KMS-11 (cell line): ENCODE measurements around the gene IFI27L1.

ENCODE experiments used
- H2AFZ ChIP-seq: fragments of 200-600 bp; sonication (generic); 2 replicates; pipeline ENCODE4 v1.6.1; 2016; ENCODE audit warnings: antibody characterized with exemption, mixed run types, low read depth
- H3K27ac ChIP-seq: fragments of 200-600 bp; sonication (generic); 2 replicates; pipeline ENCODE4 v1.6.1; 2016; ENCODE audit warnings: mild to moderate bottlenecking, mixed run types
- H3K27me3 ChIP-seq: fragments of 200-600 bp; sonication (generic); 2 replicates; pipeline ENCODE4 v1.6.1; 2017; ENCODE audit warnings: mild to moderate bottlenecking, low read depth, mixed run types, moderate library complexity; ENCODE audit not compliant: insufficient read depth
- H3K36me3 ChIP-seq: fragments of 200-600 bp; sonication (generic); 2 replicates; pipeline ENCODE4 v1.6.1; 2017; ENCODE audit warnings: mild to moderate bottlenecking, mixed run types; ENCODE audit not compliant: insufficient read depth
- H3K4me1 ChIP-seq: fragments of 200-600 bp; sonication (generic); 2 replicates; pipeline ENCODE4 v1.6.1; 2016; ENCODE audit warnings: mild to moderate bottlenecking, low read depth, mixed run types; ENCODE audit not compliant: poor library complexity, severe bottlenecking
- H3K4me2 ChIP-seq: fragments of 200-600 bp; sonication (generic); 2 replicates; pipeline ENCODE4 v1.7.0; 2016; ENCODE audit warnings: mild to moderate bottlenecking, mixed run types
- H3K4me3 ChIP-seq: fragments of 200-600 bp; sonication (generic); IDR thresholded peaks from 2 replicates; pipeline ENCODE4 v1.6.1; 2017; ENCODE audit warnings: low read depth, low read length, mixed read lengths; ENCODE audit not compliant: insufficient read depth
- H3K79me2 ChIP-seq: fragments of 200-600 bp; sonication (generic); 2 replicates; pipeline ENCODE4 v1.6.1; 2016; ENCODE audit warnings: low read depth, mixed run types; ENCODE audit not compliant: insufficient read depth
- H3K9ac ChIP-seq: fragments of 200-600 bp; sonication (generic); 2 replicates; pipeline ENCODE4 v1.6.1; 2016; ENCODE audit warnings: mild to moderate bottlenecking, mixed run types
- H4K20me1 ChIP-seq: fragments of 200-600 bp; sonication (generic); 2 replicates; pipeline ENCODE4 v1.6.1; 2016; ENCODE audit warnings: mild to moderate bottlenecking, mixed run types; ENCODE audit not compliant: insufficient read depth
- CTCF ChIP-seq: fragments of 200-600 bp; sonication (generic); conservative IDR thresholded peaks from 2 replicates; pipeline ENCODE4 v1.6.1; 2017; ENCODE audit warnings: low read depth, mild to moderate bottlenecking, antibody characterized with exemption, low read length, moderate library complexity, mixed read lengths

The IFI27L1 gene

DNA sequence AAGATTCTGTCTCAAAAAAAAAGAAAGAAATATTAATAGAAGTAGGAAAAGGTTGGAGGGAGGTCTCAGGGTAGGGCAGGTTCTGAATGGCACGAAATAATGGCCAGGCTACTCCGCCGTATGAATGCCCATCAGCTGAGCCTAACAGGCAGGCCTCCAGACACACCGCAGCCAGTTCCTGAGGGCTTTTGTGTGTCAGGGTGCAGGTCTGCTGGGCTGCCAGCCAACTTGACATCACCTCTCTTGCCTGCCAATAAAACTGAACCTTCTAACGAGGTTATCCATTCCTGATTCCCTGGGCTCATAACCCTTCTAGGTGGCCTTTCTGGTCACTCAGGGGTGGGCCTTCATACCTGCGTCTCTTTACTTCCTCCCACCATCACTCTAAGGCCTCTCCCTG lies 32.4 kb downstream of the IFI27L1 start:
- Histone ChIP-seq H2AFZ (no peak overlapping the region), H4K20me1 (no peaks in the 10 kb centered on the region), H3K4me2 (no peak overlapping the region), H3K27me3 (no peaks in the 10 kb centered on the region), H3K27ac (no peak overlapping the region), H3K9ac (no peak overlapping the region), H3K4me3 (no peak overlapping the region), H3K4me1 (no peaks in the 10 kb centered on the region), H3K36me3 (no peaks in the 10 kb centered on the region), H3K79me2 (no peaks in the 10 kb centered on the region)
- TF ChIP-seq CTCF, result no peak

GRCh38 chr14:94113908-94114588 lies 32.9 kb downstream of the IFI27L1 start:
- Histone ChIP-seq H3K27ac (no peak overlapping the region), H3K4me2 (no peak overlapping the region), H4K20me1 (no peaks in the 10 kb centered on the region), H3K27me3 (no peaks in the 10 kb centered on the region), H3K4me3 (no peak overlapping the region), H3K36me3 (no peaks in the 10 kb centered on the region), H3K4me1 (no peaks in the 10 kb centered on the region), H2AFZ (no peak overlapping the region), H3K79me2 (no peaks in the 10 kb centered on the region), H3K9ac (no peak overlapping the region)
- no peak for TF ChIP-seq CTCF

GRCh38 chr14:94114589-94115057 lies 33.5 kb downstream of the IFI27L1 start:
- Histone ChIP-seq H2AFZ (no peak overlapping the region), H3K36me3 (no peaks in the 10 kb centered on the region), H3K27me3 (no peaks in the 10 kb centered on the region), H3K4me3 (no peak overlapping the region), H3K79me2 (no peaks in the 10 kb centered on the region), H4K20me1 (no peaks in the 10 kb centered on the region), H3K4me1 (no peaks in the 10 kb centered on the region), H3K4me2 (no peak overlapping the region), H3K9ac (no peak overlapping the region), H3K27ac (no peak overlapping the region)
- TF ChIP-seq CTCF, result no peak

DNA sequence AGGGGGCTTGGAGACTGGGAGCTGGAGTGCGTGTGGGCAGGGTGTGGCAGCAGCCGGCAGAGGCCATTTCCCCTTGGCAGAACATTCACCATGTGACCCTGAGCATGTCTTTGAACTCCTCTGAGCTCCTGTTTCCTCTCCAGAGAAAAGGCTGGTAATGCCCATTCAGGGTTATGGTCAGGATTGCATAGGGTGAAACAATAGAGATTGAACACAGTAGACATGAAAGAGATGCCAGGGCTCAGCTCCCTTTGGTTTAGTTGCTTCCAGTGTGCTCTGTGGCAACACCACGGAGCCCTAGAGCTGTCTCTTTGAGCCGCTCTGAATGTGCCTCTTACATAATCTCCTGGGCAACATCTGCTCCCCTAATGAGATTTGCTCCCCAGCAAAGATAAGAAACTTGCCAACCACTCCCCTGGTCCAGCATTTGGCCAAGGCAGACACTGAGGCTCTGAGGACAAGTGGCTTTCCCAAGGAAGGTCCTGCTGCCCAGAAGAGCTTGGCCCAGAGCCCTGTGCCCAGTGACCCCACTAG lies 34.0 kb downstream of the IFI27L1 start:
- no peak for TF ChIP-seq CTCF
- Histone ChIP-seq H3K9ac (no peak overlapping the region), H3K4me1 (no peaks in the 10 kb centered on the region), H3K4me3 (no peak overlapping the region), H3K79me2 (no peaks in the 10 kb centered on the region), H3K27ac (no peak overlapping the region), H3K27me3 (no peaks in the 10 kb centered on the region), H4K20me1 (no peaks in the 10 kb centered on the region), H3K36me3 (no peaks in the 10 kb centered on the region), H3K4me2 (no peak overlapping the region), H2AFZ (no peak overlapping the region)
